ENCODE measurements around the gene WDFY3. TPM values are rescaled to one million over a fixed set of nuclear protein-coding genes. Genes with fewer than 3 reads are reported as not detected.

The WDFY3 gene
- total and polyA plus RNA-seq, 10 donors: 1.6 to 208 (median 127) TPM

GRCh38 chr4:84825701-84826341 is 140.7 kb downstream of the WDFY3 start:
- H3K4me3 ChIP-seq: no peak overlapping the region
- TF ChIP-seq CTCF (IDR thresholded peaks at IDR 0.05 in 8 of 11, conservative IDR thresholded peaks at IDR 0.05 in 3 of 11) (no peak), POLR2A (IDR thresholded peaks at IDR 0.05) (no peak), POLR2AphosphoS5 (IDR thresholded peaks at IDR 0.05) (no peak)
- no peak overlapping the region for H3K27ac ChIP-seq
- H3K9me3 ChIP-seq: no peaks in the 10 kb centered on the region
- H3K4me1 ChIP-seq: no peaks in the 10 kb centered on the region
- peaks cover 0 to 41% (median 2%) of the 10 kb centered on the region in 6 donors for H3K36me3 ChIP-seq
- intact Hi-C loops (cut with DNase I; ENCODE audit: low total_unique reads): no loop called here
- WGBS, 5 donors: 88 to 96% (median 93%) methylated on average over 5 of the region's 5 CpGs
- DNase-seq: no peak
- no peaks in the 10 kb centered on the region for H3K27me3 ChIP-seq (replicated peaks in 1 of 7)

GRCh38 chr4:84821064-84821463 is 145.4 kb downstream of the WDFY3 start:
- Histone ChIP-seq H3K4me3 (no peak overlapping the region), H3K9me3 (no peaks in the 10 kb centered on the region), H3K36me3 (peaks cover 0 to 56% (median 3%) of the 10 kb centered on the region in 6 donors), H3K27ac (no peak overlapping the region), H3K27me3 (replicated peaks in 1 of 7) (no peaks in the 10 kb centered on the region), H3K4me1 (no peaks in the 10 kb centered on the region)
- DNase-seq: no peak
- TF ChIP-seq POLR2AphosphoS5 (IDR thresholded peaks at IDR 0.05): no peak
- no peak for TF ChIP-seq CTCF (IDR thresholded peaks at IDR 0.05 in 8 of 11, conservative IDR thresholded peaks at IDR 0.05 in 3 of 11)
- TF ChIP-seq POLR2A (IDR thresholded peaks at IDR 0.05): no peak
- WGBS, 5 donors: 81 to 90% (median 84%) methylated on average over 1 of the region's 1 CpG
- intact Hi-C loops (cut with DNase I; ENCODE audit: low total_unique reads): no loop called here

GRCh38 chr4:84814094-84814750 is 152.3 kb downstream of the WDFY3 start:
- Histone ChIP-seq H3K9me3 (no peaks in the 10 kb centered on the region), H3K36me3 (peaks cover 0 to 59% (median under 1%) of the 10 kb centered on the region in 6 donors), H3K27me3 (replicated peaks in 1 of 7) (no peaks in the 10 kb centered on the region), H3K4me3 (no peak overlapping the region), H3K27ac (no peak overlapping the region), H3K4me1 (no peaks in the 10 kb centered on the region)
- TF ChIP-seq POLR2AphosphoS5 (IDR thresholded peaks at IDR 0.05): no peak
- no peak for TF ChIP-seq POLR2A (IDR thresholded peaks at IDR 0.05)
- TF ChIP-seq CTCF (IDR thresholded peaks at IDR 0.05 in 8 of 11, conservative IDR thresholded peaks at IDR 0.05 in 3 of 11): no peak
- intact Hi-C loops (cut with DNase I; ENCODE audit: low total_unique reads): no loop called here
- no peak for DNase-seq
- 83 to 93% (median 87%) methylated on average over 5 of the region's 5 CpGs for WGBS, 5 donors

GRCh38 chr4:84809946-84810345 is 156.5 kb downstream of the WDFY3 start:
- Histone ChIP-seq H3K4me3 (no peak overlapping the region), H3K4me1 (no peaks in the 10 kb centered on the region), H3K27me3 (replicated peaks in 1 of 7) (no peaks in the 10 kb centered on the region), H3K36me3 (peaks cover 0 to 35% (median 2%) of the 10 kb centered on the region in 6 donors), H3K27ac (no peak overlapping the region), H3K9me3 (no peaks in the 10 kb centered on the region)
- DNase-seq: no peak
- intact Hi-C loops (cut with DNase I; ENCODE audit: low total_unique reads): no loop called here
- WGBS, 5 donors: 87 to 95% (median 92%) methylated on average over 9 of the region's 9 CpGs
- no peak for TF ChIP-seq POLR2AphosphoS5 (IDR thresholded peaks at IDR 0.05)
- no peak for TF ChIP-seq POLR2A (IDR thresholded peaks at IDR 0.05)
- TF ChIP-seq CTCF (IDR thresholded peaks at IDR 0.05 in 8 of 11, conservative IDR thresholded peaks at IDR 0.05 in 3 of 11): no peak

All from spleen (tissue), 11 donors.